GM21528 (cell line): ENCODE results near the gene HSD17B3.
"Not testable (repeated sequence)": the region's sequence is repeated elsewhere in the genome, so short reads cannot be mapped to it uniquely, and the experiment has no call there.

Experiments
- ATAC-seq: cut with Tn5 transposase; IDR thresholded peaks from one replicate; pipeline ENCODE4 v1.9.1; 2021; ENCODE audit warnings: mild to moderate bottlenecking, moderate library complexity; ENCODE audit not compliant: unreplicated experiment, low FRiP score

The HSD17B3 gene

DNA sequence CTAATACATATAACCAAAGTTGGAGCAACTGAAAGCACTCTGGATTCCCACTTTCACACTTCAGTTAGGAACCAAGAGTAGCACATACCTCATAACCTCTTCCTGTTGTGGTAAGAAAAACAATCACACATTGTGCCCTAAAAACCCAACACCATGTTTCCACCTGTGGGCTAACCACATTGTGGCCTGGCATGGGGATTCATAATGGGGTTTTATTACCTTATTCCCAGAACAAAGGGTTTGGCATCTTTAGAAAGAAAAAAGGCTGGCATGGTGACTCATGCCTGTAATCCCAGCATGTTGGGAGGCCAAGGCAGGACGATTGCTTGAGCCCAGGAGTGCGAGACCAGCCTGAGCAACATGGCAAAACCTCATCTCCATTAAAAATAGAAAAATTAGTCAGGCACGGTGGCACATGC is 60.6 kb downstream of the HSD17B3 start:
- no peak for ATAC-seq

DNA sequence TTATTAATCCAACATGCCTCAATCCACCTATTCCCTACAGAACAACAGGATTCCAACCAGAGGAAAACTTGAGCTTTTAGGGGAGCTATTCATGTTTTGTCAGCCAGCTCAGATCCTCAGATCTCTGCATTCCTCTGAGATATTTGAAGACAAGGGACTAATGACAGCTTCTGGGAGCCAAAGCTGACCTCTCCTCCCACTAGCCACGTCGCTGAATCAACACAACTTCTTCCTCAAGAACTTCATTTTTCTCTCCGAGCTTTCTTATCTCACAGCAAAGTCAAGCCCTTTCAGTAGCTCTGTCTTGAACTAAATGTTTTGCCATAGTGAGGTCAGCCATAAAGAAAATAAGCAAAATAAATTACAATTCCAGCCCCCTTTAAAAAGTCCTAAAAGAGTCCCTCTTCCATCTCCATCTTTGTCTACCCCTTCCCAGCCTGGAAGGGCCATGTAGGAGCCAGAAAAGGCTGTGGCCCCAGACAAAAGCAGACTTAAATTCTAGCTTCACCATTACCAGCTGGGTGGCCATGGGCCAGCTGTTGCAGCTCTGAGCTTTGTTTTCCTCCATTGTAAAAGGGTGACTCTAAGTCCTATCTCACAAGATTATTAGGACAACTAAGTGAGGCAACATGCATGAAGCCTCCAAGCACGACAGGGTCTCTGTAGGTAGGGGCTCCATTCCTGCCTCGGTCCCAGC is 65.0 kb downstream of the HSD17B3 start:
- no peak for ATAC-seq

DNA sequence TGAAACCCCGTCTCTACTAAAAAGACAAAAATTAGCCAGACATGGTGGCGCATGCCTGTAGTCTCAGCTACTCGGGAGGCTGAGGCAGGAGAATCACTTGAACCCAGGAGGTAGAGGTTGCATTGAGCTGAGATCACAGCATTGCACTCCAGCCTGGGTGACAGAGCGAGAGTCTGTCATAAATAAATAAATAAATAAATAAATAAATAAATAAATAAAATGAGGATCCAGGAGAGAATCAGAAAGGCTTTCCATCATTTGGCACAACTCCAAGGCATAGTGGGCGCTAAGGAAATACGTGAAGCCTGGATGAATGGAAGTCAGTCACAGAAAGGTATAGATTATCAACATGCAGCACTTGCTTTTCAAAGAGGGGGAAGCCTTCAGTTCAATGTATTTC is 65.6 kb downstream of the HSD17B3 start:
- ATAC-seq = not testable (repeated sequence)

DNA sequence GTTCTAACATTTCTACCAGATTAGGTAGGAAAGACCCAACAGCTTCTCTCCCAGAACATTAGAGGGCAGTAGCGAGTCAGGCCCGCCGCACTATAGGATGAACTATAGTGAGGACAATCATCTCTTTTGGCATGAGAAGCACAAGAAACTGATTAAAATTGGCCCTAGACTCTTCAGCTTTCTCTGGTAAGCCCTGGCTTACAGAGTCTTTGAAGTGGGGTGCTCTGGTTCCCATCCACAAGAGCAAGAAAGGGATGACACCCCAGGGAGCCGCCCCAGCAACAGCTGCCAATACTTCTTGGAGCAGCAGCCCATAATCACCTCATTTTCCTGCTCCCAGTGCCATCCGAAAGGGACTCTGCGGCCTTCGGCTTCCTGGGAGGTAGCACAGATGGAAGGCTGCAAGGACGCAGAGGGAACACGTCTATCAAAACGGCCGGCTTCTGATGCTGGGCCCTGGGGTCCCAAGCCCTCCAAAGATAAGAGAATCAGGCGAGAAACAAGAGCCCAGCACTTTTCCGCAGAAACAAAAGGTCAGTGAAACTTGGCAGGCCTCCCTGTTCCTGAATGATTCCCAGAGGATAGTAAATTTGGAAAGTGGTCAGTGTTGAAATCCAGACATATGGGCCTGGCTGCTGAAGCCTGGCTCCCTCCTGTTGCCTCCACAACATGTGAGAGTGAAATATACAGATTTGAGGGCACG is 69.3 kb downstream of the HSD17B3 start:
- ATAC-seq = no peak

DNA sequence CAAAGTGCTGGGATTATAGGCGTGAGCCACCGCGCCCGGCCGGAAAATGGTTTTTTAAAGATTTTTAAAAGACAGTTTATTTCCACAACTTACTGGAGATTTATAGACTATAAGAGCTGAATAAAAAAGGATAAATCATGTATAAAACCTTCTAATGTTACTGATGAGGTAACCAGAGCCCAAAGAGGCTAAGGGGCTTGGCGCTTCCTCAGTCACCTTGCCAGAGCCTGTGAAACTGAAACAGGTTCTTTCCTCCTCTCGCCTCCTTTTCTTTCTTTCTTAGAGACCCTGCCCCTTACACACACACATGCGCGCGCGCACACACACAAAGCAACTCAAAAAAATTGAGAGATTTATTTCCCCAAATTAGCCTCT is 69.8 kb downstream of the HSD17B3 start:
- no peak for ATAC-seq

DNA sequence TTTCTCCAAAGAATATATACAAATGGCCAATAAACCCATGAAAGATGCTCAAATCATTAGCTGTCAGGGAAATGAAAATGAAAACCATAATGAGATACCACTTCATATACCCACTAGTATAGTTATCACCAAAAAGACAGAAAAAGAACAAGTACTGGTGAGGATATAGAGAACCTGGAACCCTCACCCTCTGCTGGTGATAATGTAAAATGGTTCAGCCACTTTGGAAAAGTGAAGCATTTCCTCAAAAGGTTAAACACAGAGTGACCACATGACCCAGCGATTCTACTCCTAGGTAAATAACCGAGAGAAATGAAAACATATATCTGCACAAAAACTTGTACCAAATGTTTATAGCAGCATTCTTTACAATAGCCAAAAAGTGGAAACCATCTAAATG is 72.0 kb downstream of the HSD17B3 start:
- ATAC-seq = no peak

DNA sequence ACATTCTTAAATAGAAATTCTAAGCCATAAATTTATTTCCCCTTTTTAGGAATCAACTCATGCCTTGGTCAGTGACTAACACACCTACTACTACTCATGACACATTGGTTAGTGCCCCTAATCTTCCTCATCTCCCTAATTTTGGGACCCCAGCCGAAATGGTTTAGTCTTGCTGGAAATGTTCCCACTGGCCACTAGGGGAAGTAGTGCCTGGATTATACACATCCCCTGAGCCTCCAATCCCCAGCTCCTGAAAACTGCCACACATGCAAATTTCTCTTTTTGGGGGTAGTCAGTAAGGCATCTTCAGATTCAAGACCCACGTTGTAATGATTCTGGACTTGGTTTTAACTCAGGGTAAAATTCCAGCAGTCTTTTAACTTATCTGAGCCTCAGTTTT is 79.8 kb downstream of the HSD17B3 start:
- ATAC-seq = no peak

DNA sequence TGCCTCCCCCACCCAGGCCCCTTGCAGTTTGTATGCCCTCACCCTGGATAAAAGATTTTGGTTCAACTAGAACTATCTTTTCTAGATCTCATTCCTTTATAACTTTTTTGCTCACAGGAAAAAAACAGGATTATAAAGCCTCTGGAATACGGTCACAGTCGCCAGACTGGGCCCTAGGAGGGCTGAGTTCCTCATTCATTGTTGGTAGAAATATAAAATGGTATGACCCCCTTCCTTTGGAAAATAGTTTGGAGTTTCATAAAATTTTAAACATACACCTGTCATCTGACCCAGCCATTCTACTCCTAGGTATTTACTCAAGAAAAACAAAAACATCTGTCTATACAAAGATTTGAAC is 82.1 kb downstream of the HSD17B3 start:
- ATAC-seq = no peak

DNA sequence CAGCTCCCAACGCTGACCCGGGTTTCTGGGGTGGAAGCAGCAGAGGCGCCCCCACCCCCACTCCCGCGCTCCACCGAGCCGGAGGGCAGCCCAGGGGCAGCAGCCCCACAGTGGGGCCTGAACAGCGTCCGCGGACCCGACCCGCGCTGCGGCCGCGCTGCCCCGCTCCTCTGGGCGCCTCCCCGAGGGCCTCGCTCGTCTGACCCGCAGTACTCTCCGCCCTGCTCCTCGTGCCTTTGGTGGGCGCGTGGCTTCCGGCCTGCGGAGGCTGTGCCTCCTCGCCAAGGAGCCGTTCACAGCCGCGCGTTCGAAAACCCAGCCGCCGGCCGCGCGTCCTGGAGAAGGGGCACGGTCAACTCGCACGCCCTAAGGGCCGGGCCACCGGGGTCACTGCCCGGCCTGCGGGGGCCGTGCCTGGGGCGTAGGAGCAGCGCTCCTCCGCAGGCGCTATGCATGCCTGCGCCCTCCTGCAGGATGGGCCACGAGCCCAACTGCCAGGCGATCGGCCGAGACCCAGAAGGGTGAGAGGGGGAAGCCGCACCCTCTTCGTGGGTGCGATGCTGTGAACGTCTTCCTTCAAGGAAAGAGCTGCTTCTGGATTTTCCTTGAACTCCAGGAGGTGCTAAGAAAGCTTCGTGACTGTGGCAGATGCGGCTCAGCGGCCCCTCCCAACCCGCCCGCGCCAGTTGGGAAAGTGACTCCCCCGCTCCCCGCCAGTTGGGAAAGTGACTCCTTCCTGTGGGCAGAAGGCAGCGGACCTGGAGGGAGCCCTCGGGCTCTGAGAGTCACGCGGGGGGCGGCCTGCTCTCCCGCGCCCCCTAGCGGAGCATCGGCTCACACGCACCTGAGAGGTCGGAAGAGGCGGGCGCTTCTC is 82.7 kb downstream of the HSD17B3 start:
- no peak for ATAC-seq

DNA sequence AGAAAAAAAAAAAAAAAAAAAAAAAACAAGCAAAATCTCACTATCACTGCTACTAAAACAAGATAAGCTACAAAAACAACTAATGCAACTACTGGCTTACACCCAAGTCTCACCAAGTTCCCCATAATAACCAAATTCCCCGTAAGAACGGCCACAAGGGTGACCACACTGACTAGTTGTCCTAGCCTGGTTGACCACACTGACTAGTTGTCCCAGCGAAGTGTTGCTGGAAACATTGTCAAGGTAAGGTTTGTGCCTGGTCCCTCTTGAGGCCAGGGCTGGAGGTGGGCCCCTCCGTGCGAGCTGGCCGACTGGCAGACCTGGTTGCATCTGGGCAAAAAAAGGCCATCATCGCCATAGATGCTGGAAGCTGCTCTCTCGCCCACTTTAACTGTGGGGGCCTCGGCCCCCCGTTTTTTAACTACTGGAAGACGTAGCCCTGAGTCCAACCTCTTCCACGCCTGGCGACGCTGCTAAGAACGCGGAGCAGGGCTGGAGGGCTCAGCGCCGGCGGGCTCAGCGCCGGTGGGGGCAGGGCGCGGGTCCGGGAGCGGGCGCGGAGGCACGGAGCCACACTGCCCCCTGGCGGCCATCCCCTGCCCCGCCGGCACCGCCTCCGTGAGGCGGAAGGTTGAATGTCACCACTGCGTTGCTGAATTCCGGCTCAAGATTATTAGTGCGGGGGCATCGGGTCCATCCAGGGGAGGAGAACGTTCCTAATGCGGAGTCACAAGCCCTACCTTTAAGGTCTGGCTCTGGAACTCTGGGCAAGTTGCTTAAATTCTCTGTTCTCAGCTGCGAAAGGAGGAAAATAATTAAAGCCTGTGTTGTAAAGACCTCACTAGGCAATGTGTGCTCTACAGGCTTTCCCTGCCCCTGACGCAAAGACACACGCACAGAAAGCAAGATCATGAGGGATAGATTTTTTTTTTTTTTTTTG is 84.0 kb downstream of the HSD17B3 start:
- peak; percentile 68 for ATAC-seq

DNA sequence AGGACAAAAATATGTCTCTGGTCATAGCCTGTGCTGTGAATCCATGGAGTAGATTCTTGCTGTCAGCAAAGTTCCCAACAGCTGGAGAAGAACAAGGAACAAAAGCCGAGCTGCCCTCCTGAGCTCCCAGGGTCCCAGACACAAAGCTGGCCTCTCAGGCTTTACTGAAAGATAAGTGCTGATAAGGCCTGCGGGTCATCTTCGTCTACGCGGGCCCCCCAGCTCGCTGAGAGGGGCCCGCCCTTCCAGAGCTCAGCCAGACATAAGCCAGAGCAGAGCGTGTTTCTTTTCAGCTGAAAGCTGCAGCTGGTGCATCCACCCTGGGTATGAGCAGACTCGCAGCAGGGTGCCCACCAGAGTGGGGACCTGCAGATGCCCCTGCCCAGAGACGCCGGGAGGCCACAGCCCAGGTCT is 84.7 kb downstream of the HSD17B3 start:
- ATAC-seq = no peak

DNA sequence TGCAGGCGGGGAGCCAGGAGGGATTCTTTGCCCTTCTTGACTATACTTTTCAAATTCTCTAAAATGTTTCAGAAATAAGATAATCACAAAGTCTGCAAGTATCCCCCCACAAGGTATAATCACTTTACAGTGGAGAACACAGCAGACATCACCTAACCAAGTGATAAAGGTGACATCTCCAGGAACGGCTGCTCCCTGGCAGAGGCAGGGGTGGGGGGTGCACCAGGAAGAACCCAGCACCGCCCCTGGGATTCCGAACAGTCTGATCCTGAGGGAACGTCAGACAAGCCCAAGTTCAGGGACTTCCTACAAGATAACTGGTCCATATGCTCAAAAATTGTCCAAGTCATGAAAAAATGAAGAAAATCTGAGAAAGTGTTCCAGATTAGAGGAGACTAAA is 85.4 kb downstream of the HSD17B3 start:
- ATAC-seq = no peak

DNA sequence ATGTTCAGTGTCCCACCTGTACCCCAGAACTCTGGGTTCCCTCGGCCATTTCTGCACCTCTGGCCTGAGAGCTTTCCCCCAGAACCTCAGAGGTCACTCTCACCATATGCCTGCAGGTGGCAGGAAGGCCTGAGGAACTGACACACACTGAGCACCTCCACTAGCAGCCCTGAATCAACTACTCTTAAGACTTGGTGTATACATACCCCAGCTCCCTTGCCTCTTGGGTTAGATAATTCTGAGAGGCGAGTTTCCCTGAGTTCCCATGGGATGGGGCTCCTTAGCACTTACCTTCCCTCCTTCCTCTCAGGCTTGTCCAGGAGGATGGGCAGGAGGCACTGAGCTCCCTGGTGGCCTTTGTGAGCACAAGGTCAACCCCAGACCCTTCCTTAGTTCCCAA is 86.1 kb downstream of the HSD17B3 start:
- ATAC-seq = no peak

DNA sequence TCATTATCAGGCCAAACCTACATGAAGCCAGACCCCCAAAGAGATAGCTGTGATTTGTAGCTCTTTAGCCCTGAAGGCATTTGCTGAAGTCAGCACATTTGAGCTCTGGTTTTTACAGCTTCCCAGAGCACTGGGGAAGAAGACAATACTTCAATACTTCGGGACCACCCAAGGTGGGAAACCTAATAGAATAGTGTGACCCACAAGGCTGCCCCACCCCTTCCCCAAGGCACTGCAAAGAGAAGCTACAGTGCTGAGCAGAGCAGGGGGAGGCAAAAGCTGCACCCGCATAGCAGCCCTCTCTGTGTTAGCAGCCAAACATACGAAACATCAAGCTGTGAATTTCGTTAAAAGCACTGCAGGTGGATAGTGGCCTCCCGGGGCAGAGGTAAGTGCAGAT is 87.3 kb downstream of the HSD17B3 start:
- ATAC-seq = no peak

DNA sequence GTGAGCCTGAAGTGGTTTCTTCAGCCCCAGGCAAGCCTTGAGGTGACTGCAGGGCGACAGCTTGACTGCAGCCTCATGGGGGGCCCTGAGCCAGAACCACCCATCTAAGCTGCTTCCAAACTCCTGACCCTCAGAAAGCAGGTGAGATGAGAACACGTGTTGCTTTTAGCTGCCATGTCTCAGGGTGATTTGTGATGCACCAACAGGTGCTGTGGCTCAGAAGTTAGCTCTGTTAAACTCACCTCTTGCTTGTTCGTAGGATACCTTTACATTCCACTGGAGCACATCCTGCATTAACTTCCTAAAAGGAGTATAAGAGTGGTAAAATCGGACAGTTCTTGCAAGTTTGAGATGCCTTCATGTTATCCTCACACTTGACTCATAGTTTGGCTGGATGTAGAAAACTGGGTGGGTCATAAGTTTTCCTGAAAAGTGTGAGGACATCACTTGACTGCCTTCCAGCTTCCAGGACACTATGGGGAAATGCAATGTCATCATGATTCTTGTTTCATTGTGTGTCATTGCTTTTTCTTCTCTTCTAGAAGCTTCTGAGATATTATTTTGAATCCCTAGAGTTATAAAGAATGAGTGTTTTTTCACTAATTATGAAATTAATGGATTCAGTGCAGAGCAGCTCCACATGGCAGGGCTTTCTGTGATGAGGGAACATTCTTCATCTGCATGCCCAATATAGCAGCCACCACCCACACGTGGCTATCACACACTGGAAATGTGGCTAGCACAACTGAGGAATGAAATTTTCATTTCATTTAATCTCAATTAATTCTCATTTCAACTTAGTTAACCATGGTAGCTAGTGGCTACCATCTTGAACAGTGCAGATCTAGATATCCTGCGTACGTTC is 92.3 kb downstream of the HSD17B3 start:
- ATAC-seq = no peak

DNA sequence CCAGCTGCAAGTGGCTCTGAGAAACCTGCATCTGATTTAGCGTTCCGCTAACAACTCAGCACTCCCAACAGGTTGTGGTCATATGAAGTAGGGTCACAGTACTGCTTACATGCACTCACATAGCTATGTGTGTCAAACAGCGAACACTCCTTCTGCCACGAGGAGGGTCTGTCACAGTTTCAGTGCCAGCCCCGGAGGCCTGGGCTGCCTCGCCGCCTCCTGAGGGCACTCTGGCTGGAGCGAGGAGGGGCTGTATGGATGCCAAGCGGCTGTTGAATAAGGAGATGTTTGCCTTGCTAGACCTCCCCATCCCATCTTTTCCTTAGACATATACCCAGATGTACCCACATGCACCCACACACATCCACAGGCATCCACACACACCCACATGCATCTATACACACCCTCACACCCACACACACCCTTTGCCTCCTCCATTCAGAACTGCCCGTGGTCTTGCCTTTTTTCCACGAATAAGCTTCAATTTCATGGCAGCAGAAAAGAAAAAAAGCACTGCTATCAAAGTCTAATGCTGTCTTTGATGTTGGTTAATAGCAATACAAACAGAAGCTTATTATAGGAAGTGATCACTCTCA is 95.7 kb downstream of the HSD17B3 start:
- no peak for ATAC-seq

DNA sequence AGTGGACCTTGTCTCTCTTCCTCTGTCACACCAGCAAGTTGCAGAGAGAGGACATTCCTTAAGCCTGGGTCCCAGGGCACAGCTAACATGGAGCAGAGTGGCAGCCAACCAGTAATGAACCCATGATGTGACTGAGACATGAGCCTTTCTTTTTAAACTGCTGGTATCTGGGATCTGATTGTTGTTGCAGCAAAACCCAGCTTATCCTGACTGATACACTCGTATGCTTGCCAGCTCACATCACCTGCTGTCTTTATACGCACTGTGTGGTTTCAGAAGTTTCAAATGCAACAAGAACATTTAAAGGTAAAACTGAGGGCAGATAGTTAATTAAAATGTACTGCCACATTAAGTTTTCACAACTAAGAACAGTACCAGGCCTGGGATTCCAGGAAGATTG is 97.1 kb downstream of the HSD17B3 start:
- no peak for ATAC-seq

DNA sequence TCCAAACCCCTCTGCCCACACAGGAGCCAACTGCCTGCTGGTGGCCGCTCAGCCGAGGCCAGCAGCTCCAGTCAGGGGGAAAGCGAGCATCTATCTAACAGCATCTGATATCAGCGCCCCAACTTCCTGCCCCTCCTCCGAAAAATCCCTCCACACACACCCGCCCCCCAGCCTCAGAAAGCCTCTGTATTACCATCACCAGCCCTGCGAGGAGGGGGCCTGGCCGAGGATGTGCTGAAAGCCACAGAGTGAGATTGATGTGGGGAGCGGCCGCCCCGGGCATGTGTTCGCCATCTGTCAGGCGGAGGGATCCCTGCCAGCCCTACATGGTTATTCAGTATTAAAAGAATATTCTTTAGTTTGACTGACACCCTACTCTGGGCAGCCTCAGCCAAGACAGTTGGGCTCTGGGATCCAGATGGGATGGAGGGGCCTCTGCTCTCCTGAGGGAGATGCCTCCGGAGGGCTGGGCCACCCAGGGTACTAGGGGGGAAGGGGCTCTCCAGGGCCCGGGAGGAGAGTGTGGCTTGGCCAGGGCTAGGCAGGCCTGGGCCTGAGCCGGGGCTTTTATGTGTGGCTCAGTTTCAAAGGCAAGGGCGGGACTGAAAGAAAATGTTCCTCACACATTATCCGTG is 98.0 kb downstream of the HSD17B3 start:
- no peak for ATAC-seq
